ENCODE results near the gene TBC1D24.
A peak's percentile ranks its signal among the peaks of the same experiment; 100 is the strongest.
"Not testable (repeated sequence)": the region's sequence is repeated elsewhere in the genome, so short reads cannot be mapped to it uniquely, and the experiment has no call there.

Gene TBC1D24

DNA sequence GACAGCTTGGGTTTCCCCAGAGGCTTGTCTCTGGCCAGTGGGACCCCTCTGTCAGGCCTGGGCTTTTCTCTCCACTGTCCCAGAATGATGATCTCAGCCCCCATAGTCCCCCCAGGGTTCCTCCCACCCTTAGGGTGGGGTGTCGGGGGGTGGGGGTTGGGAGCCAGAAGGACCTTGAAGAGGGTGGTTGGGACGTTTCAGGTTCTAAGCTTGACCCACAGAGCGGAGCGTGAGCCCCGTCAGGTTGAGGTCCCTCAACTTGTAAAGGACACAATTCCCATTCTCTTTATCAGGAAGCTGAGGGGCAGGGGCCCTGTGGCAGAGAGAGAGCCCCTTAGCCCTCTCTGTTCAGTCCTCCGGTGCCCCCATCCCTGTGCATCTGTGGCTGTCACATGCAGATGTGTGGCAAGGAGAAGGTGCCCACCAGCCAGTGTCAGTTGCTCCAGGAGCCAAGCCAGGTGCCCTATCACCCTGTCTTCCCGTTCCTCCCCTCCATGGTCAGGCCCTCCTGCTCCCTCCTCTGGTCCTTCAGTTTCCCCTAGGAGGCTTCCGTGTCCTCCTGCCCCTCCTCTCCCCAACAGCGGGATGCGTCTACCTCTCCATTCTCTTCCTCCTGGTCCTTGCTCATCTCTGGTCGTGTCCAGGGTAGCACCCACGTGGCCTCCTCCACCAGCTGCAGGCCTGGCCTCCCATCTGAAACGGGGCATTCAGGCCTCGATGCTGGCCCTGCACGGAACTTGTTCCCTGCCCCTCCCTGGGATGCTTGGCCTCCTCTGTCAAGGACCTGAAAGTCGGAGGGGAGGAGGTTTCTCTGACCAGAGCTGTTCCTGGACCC lies 5.3 kb upstream of the TBC1D24 start:
- DNase-seq = no peak

DNA sequence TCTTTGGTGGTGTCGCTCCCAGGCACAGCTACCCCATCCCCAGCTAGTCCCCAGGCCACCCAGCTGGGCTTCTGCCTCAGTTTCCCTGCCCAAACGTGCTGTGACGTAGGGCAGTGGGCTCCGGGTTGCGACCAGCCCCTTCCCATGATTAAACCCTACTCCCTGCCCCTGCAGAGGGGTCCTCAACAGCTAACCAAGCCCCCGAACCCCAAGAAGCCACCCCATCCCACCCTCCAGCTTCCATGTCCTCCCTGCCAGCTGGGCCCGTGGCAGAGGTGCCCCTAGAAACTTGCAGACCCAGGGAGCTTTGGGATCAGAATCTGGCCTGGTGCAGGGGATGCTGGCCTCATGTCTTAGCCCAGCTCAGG lies 4.7 kb upstream of the TBC1D24 start:
- no peak for DNase-seq

DNA sequence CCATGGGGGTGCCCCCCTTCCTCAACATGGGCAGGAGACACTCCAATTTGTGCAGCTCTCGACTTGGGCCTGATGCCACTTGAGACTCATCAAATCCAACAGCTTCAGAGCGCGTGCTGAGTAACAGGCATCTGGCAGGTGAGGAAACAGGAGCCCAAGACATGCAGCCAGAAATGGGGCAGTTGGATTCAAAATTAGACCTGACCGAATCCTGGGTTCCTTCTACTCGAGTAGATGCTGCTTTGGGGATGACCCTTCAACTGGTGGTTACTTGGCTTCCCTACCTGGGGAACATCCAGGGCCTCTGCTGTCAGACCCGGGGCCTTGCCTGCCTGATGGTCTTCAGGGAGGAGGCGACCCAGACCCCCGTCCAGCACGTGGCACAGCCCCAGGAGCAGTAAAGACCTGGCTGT lies 4.3 kb upstream of the TBC1D24 start:
- DNase-seq = no peak

DNA sequence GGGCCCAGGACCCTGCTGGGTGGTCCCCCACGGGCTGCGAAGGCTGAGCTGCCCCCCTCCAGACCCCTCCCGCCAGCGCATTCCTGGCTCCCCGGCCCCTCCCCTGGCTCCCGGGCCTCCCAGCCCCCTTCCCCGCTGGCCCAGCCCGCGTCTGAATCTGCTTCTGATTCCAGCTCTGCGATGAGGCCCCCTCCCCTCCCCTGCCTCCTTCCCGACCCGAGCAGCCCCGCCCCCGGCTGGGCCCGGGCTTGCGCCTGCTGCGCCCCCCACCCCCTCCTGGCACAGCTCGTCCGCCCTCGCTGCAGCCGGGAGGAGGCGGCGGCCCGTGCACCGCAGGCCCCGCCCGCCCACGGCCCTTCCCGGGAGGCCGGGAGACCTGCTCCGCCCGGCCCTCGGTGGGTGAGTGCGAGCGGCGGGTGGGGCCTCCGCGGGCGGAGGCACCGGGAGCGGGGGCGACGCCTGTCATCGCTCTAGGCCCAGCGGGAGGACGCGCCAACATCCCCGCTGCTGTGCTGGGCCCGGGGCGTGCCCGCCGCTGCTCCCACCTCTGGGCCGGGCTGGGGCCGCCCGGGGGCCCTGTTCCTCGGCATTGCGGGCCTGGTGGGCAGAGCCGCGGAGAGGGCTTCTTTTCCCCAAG lies 3.8 kb upstream of the TBC1D24 start, which contains the start of gene NTN3:
TSS of gene NTN3 (plus strand) at position 282 of the 637 bp plus-strand sequence. CDS start 405 bp downstream, outside the sequence.
- peak; percentile 21 for DNase-seq

DNA sequence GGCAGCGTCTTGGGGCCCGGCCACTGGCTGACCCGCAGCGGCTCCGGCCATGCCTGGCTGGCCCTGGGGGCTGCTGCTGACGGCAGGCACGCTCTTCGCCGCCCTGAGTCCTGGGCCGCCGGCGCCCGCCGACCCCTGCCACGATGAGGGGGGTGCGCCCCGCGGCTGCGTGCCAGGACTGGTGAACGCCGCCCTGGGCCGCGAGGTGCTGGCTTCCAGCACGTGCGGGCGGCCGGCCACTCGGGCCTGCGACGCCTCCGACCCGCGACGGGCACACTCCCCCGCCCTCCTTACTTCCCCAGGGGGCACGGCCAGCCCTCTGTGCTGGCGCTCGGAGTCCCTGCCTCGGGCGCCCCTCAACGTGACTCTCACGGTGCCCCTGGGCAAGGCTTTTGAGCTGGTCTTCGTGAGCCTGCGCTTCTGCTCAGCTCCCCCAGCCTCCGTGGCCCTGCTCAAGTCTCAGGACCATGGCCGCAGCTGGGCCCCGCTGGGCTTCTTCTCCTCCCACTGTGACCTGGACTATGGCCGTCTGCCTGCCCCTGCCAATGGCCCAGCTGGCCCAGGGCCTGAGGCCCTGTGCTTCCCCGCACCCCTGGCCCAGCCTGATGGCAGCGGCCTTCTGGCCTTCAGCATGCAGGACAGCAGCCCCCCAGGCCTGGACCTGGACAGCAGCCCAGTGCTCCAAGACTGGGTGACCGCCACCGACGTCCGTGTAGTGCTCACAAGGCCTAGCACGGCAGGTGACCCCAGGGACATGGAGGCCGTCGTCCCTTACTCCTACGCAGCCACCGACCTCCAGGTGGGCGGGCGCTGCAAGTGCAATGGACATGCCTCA lies 3.1 kb upstream of the TBC1D24 start:
- no peak for DNase-seq

DNA sequence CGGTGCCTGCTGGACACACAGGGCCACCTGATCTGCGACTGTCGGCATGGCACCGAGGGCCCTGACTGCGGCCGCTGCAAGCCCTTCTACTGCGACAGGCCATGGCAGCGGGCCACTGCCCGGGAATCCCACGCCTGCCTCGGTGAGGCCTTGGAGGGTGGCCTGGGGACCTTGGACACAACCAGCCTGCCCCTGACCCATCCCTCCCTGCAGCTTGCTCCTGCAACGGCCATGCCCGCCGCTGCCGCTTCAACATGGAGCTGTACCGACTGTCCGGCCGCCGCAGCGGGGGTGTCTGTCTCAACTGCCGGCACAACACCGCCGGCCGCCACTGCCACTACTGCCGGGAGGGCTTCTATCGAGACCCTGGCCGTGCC lies 2.5 kb upstream of the TBC1D24 start:
- no peak for DNase-seq

DNA sequence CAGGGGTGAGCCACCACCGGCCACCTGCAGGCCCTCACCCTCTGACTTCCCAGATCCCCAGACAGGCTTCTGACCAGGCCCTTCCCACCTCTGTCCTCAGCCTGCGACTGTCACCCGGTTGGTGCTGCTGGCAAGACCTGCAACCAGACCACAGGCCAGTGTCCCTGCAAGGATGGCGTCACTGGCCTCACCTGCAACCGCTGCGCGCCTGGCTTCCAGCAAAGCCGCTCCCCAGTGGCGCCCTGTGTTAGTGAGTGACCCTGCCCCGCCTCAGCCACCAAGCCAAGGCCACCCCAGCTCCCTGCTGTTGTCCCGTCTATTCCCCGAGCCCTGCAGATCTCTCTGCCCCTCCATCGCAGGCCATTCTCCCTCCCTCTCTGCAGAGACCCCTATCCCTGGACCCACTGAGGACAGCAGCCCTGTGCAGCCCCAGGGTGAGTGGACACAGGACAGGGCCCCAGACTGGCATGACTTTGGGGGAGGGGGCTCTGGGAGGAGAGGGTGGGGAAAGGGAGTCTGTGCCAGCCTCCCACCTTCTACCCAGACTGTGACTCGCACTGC lies 2.0 kb upstream of the TBC1D24 start:
- no peak for DNase-seq

DNA sequence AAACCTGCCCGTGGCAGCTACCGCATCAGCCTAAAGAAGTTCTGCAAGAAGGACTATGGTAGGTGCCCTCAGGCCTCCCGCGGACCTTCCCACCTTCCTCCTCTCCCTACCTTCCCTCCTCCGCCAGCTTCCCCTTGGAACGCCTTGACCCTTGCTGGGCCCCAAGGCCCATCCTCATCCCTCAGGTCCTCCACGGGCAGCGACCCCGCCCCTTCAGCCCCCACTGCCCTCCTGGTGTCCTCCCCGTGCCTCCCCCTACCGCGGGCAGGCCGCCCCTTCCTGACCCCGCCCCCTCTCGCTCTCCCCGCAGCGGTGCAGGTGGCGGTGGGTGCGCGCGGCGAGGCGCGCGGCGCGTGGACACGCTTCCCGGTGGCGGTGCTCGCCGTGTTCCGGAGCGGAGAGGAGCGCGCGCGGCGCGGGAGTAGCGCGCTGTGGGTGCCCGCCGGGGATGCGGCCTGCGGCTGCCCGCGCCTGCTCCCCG lies 1.4 kb upstream of the TBC1D24 start:
- DNase-seq = no peak

DNA sequence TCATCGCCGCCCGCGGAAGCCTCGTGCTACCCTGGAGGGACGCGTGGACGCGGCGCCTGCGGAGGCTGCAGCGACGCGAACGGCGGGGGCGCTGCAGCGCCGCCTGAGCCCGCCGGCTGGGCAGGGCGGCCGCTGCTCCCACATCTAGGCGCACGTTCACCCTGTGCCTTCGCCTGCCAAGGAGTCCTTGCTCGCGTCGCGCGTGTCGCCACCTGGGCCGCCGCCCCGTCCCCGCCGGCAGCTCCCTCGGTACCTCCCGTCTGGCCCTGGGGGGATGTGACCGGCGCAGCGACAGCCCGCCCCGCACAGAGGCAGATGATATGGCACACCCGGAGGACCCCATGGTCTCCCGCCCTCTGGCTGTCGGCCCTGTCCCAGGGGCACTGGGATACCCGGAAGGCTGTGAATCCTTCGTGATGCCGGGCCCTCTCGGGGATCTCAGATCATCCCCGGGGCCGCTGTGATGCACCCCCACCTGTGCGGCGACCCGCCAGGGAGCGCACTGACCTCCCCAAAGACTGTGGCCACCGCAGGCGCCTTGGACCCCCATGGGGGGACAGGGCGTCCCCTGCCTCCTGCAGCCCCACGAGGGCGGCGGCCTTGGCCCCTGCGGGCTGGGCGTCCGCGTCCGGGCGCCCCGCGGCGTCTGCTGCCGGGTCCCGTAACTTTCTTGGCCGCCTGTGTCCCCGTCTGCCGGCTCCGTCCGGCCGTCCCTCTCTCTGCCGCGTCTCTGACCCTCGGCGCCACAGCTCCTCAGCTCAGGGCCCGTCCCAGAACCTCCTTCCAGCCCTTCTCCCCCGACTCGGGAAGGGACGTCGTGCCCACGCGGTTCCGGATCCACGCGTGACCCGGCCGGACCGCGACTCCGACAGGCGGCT lies 689 bp upstream of the TBC1D24 start:
- DNase-seq = peak; percentile 7

DNA sequence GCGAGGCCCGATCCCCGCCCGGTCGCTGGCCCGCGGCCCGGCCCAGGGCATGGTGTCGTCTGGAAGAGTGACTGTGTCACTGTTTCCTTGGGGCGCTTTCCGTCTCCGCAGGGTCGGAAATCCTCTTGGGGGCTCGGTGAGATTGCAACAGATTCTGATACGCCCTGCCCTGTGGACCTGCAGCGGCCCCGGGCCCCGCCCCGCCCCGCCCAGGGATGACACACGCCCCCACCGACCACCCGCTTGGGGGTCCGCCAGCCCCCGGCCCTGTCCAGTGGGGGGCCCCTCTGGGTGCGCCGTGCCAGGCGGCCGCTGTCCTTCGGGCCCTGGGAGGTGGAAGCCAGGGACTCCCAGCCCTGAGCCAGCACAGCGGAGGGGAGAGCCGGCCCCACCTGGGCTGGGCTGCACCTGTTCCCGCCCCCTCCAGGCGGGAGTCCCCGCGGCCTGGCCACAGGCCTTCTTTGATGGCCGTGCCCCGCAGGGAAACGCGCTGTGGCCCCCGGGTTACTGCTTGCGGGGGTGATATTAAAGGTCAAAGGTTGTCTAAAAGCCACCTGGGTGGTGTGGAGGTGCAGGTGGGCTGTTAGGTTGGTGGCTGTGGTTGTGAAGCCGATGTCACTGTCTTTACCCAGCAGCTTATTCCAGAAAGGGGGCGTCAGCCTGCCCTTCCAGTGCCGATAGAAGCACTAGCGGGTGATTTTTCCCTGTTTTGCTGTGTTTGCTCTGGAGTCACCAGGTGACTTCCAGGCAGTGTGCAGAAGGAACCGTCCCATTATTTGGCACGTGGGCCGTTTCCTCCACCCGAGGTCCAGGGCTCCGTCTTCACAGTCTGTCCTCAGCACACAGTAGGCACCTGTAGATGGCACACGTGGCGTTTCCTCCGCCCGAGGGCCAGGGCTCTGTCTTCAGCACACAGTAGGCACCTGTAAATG lies 752 bp downstream of the TBC1D24 start:
- no peak for DNase-seq

DNA sequence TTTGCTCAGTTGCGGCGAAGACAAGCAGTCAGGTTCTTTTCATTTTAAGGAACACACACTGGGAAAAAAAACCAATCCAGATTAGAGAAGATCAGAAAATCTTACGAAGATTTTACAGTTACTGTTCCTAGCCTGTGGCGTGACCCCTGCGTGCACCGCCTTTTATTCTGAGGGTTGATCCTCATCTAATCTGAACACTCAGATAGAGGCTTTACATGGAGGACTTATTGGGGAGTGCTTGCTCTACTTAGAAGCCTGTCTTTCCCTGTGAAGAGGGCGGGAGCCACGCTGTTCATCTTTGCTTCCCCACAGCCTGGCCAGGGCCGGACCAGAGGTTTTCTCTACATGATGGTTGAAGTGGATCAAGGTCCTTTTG lies 1.4 kb downstream of the TBC1D24 start:
- DNase-seq = no peak

DNA sequence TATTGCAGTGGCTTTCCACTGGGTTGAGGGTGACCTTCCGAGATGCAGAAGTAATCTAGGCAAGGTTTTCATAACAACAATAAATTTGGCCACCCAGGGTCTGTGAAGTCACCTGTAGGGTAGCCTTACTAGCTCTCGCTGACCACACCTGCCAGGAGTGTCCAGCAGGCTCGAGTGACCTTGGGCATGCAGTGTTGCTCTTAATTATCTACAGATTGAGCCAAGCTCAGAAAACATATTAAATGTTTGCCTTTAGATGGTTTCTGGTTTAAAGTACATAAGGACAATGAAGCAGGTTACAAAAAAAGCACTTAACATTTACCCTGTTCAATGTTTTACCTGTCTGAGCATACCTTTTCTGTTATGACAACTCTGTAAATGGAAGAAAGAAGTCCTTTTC lies 1.8 kb downstream of the TBC1D24 start:
- DNase-seq = no peak

DNA sequence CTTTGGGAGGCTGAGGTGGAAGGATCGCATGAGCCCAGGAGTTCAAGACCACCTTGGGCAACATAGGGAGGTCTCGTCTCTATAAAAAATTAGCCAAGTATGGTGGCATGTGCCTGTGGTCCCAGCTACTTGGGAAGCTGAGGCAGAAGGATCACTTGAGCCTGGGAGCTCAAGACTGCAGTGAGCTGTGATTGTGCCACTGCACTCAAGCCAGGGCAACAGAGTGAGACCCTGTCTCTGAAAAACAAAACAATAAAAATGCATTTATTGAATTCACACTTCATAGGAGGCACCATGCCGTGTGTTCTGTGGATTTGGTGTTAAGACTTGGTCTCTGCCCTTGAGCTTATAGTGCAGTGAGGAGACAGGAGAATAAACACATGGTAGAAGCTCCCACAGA lies 2.4 kb downstream of the TBC1D24 start:
- no peak for DNase-seq

DNA sequence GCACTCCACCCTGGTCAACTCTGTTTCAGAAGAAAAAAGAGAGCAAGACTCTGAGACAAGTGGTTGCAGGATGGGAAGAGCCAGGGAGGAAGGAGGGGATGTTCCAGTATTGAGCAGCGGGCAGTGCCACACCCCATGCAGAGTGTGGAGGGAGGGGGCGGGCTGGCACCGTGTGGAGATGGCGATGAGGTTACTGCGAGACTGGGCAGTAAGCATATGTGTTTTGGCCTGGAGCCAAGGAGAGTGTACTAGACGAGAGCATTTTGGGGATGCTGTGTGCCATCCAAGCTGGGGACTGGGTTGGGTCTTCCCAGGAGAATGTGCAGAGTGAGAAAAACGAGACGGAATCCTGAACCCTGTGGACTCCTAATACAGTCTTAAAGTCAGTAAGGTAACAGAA lies 3.4 kb downstream of the TBC1D24 start:
- DNase-seq = no peak

DNA sequence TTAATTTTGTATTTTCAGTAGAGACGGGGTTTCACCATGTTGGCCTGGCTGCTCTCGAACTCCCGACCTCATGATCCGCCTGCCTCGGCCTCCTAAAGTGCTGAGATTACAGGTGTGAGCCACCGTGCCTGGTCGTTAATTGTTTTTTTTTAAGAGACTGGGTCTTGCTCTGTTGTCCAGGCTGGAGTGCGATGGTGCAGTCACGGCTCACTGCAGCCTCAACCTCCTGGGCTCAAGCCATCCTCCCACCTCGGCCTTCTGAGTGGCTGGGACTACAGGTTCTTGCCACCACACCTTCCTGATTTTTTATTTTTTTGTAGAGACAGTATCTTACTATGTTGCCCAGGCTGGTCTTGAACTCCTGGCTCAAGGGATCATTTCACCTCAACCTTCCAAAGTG lies 5.1 kb downstream of the TBC1D24 start:
- not testable (repeated sequence) for DNase-seq

DNA sequence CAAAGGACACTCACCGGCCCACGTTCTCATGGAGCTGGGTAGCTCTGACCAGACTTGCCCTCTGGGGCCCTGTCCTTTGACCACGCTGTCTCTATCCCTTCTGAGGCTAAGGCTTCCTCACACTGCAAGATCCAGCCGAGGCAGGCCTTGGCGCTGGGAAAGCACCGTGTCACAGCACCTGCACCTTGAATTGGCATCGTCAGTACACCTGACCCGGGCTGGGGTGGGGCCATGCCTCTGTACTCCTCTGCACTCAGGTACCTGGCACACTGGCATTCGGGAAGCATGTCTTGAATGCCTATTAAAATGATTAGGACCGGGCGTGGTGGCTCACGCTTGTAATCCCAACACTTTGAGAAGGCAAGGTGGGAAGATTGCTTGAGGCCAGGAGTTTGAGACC lies 6.0 kb downstream of the TBC1D24 start:
- DNase-seq = no peak

DNA sequence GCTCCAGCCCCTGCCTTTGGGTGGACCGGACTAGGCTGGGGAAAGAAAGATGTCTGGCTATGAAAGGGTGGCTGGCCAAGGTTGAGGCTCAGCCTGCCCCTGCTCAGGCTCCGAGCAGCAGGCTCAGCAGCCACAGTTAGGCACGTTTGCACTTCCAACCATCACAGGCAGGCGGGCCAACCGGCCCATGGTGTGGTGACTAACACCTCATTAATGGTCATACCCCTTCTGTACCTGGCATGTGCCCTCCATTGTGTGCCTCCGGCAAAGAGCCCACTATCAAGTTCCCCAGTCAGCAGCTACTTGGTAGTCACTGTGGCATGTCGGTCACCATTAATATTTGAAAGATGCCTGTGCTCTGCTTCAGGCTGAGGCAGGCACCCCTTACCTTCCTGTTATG lies 6.7 kb downstream of the TBC1D24 start:
- DNase-seq = no peak

DNA sequence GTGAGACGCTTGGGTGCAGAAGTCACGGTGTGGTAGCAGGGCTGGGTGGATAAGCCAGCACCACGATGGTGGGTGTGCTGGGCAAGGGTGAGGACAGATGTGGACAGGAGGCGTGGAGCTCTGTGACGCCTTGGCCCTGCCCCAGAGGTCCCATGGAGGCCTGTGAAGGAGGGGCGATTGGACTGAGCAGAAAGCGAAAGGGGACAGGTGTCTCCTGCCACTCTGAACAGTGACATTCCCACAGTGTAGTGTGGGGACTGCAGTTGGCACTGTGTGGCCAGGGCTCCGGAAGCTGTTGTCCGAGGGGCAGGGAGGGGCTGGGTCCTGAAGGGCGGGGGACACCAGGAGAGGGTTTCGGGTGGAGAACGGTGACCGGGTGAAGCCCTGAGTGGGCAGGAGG lies 7.3 kb downstream of the TBC1D24 start:
- no peak for DNase-seq

DNA sequence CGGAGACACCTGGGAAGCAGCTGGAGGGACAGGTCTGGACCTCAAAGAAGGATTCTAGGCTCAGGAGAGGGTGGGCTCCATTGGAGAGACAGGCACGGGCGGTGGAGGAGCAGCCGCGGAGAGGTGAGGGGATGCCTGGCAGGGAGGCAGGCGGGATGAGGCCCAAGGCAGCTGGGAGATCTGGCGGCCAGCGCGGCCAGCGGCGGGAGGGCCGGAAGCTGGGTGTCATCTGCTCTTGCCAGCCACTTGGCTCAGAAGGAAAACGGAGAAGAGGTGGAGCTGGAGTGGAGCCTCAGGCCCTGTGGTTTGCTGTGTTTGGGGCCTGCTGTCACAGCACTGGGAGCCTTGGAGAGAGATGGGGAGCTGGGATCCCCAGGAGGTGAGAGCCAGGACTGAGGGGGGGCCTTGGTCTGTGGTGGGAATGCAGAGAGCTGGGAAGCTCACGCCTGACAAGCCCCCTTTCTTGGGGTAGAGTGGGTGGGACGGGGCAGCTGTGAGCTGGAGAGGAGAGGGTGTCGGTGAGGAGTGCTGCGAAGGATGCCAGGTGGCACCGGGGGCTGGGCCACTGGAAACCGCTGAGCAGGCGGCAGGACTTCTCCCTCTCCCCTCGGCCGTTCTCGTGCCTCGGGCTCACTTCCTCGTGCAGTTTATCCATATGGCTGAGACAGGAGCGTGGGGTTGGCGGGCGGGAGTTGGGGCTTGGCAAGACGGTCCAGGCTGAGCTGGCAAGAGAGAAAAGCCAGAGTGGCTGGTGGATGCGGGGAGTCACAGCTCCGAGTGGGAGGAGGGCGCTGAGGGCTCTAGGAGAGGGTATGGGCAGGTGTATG lies 8.0 kb downstream of the TBC1D24 start:
- DNase-seq = no peak
